ENCODE measurements around the gene ROCK2. TPM values are rescaled to one million over a fixed set of nuclear protein-coding genes. Genes with fewer than 3 reads are reported as not detected.

The ROCK2 gene
- total RNA-seq, 1 donor from 2014 or later: 45.1 TPM

- FAIRE-seq (no peak), DNase-seq (ENCODE audit: low read depth) (no peak)
- no peak for TF ChIP-seq CTCF (IDR thresholded peaks at IDR 0.05; ENCODE audit: insufficient read depth, low read depth, low read length)
- no peak for TF ChIP-seq EZH2 (IDR thresholded peaks at IDR 0.05; ENCODE audit: insufficient read depth, low read length)
- no peaks in the 10 kb centered on the region for H3K9me3 ChIP-seq (ENCODE audit: insufficient read depth, low read depth, low read length)
- Mint-ChIP-seq H3K27ac (ENCODE audit: unreplicated experiment) (no peak overlapping the region), H3K4me1 (ENCODE audit: low read depth, unreplicated experiment) (peaks cover 23% of the 10 kb centered on the region), H3K27me3 (ENCODE audit: low read depth, unreplicated experiment) (peaks cover 9% of the 10 kb centered on the region), H3K36me3 (ENCODE audit: low read depth, unreplicated experiment) (no peaks in the 10 kb centered on the region), H3K9me3 (ENCODE audit: unreplicated experiment) (peaks cover 2% of the 10 kb centered on the region), H3K4me3 (ENCODE audit: unreplicated experiment) (no peak overlapping the region)
- no peak overlapping the region for H2AFZ ChIP-seq (ENCODE audit: low read depth, low read length)
- H3K4me2 ChIP-seq (ENCODE audit: low read length): no peak overlapping the region
- no peaks in the 10 kb centered on the region for H3K27me3 ChIP-seq (ENCODE audit: insufficient read depth, low read length)
- H3K27ac ChIP-seq (ENCODE audit: low read depth, low read length): no peak overlapping the region
- H3K9ac ChIP-seq (ENCODE audit: low read length): no peak overlapping the region
- no peaks in the 10 kb centered on the region for H3K36me3 ChIP-seq (ENCODE audit: insufficient read depth, low read length)
- no peaks in the 10 kb centered on the region for H4K20me1 ChIP-seq (ENCODE audit: insufficient read depth, low read length)
- H3K79me2 ChIP-seq (ENCODE audit: insufficient read depth, low read length): no peaks in the 10 kb centered on the region
- peaks cover 13% of the 10 kb centered on the region for H3K4me1 ChIP-seq (ENCODE audit: insufficient read depth, low read length)
- no peak overlapping the region for H3K4me3 ChIP-seq (ENCODE audit: insufficient read depth, low read depth, low read length)
Measured at GRCh38 chr2:11371092-11371937, 26.9 kb upstream of the ROCK2 start.

GRCh38 chr2:11370377-11371091 is 26.1 kb upstream of the ROCK2 start:
- no peaks in the 10 kb centered on the region for H3K36me3 Mint-ChIP-seq (ENCODE audit: low read depth, unreplicated experiment)
- no peaks in the 10 kb centered on the region for H3K9me3 ChIP-seq (ENCODE audit: insufficient read depth, low read depth, low read length)
- DNase-seq (ENCODE audit: low read depth): no peak
- no peak overlapping the region for H2AFZ ChIP-seq (ENCODE audit: low read depth, low read length)
- H3K4me3 ChIP-seq (ENCODE audit: insufficient read depth, low read depth, low read length): no peak overlapping the region
- H3K9ac ChIP-seq (ENCODE audit: low read length): no peak overlapping the region
- no peak overlapping the region for H3K4me3 Mint-ChIP-seq (ENCODE audit: unreplicated experiment)
- peaks cover 2% of the 10 kb centered on the region for H3K9me3 Mint-ChIP-seq (ENCODE audit: unreplicated experiment)
- H3K4me1 Mint-ChIP-seq (ENCODE audit: low read depth, unreplicated experiment): peaks cover 25% of the 10 kb centered on the region
- peaks cover 9% of the 10 kb centered on the region for H3K27me3 Mint-ChIP-seq (ENCODE audit: low read depth, unreplicated experiment)
- no peak for FAIRE-seq
- no peaks in the 10 kb centered on the region for H3K79me2 ChIP-seq (ENCODE audit: insufficient read depth, low read length)
- no peak overlapping the region for H3K27ac Mint-ChIP-seq (ENCODE audit: unreplicated experiment)
- H3K27ac ChIP-seq (ENCODE audit: low read depth, low read length): no peak overlapping the region
- H4K20me1 ChIP-seq (ENCODE audit: insufficient read depth, low read length): no peaks in the 10 kb centered on the region
- no peaks in the 10 kb centered on the region for H3K36me3 ChIP-seq (ENCODE audit: insufficient read depth, low read length)
- H3K4me1 ChIP-seq (ENCODE audit: insufficient read depth, low read length): peaks cover 13% of the 10 kb centered on the region
- no peak for TF ChIP-seq CTCF (IDR thresholded peaks at IDR 0.05; ENCODE audit: insufficient read depth, low read depth, low read length)
- TF ChIP-seq EZH2 (IDR thresholded peaks at IDR 0.05; ENCODE audit: insufficient read depth, low read length): no peak
- no peaks in the 10 kb centered on the region for H3K27me3 ChIP-seq (ENCODE audit: insufficient read depth, low read length)
- H3K4me2 ChIP-seq (ENCODE audit: low read length): no peak overlapping the region
